ENCODE data around the gene CACNA1S.

DNA sequence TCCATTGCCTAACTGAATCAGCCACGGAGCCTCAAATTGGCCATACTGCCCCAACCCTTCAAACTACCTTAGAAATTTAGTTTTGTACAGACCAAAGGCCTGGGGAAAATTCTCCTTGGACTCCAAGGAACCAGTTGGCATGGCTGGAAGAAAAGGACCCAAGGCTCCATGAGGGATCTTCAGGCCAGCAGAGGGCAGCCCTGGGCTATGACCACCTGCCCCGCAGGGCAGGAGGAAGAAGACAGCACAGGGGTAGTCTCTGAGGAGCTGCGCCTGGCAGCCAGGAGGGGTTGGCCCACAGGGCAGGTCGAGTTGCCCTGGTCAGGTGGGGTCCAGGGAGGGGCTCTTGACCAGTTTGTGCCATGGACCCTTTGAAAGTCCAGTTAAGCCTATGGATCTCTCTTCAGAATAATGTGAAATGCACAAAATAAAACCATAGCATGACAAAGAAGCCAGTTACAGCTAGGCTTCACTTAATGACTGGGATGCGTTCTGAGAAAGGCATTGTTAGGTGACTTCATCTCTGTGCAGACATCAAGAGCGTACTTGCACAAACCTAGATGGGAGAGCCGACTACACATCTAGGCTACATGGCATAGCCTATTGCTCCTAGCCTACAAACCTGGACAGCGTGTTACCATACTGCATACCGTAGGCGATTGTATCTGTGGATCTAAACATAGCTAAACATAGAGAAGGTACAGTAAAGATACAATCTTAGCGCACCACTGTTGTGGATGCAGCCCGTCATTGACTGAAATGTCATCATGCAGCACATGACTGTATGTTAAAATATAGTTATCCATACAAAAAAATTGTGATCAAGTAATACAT is 26.1 kb downstream of the CACNA1S start:
- TF ChIP-seq, protein P1, sequence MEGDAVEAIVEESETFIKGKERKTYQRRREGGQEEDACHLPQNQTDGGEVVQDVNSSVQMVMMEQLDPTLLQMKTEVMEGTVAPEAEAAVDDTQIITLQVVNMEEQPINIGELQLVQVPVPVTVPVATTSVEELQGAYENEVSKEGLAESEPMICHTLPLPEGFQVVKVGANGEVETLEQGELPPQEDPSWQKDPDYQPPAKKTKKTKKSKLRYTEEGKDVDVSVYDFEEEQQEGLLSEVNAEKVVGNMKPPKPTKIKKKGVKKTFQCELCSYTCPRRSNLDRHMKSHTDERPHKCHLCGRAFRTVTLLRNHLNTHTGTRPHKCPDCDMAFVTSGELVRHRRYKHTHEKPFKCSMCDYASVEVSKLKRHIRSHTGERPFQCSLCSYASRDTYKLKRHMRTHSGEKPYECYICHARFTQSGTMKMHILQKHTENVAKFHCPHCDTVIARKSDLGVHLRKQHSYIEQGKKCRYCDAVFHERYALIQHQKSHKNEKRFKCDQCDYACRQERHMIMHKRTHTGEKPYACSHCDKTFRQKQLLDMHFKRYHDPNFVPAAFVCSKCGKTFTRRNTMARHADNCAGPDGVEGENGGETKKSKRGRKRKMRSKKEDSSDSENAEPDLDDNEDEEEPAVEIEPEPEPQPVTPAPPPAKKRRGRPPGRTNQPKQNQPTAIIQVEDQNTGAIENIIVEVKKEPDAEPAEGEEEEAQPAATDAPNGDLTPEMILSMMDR (IDR thresholded peaks at IDR 0.05) = no peak
- no peak for TF ChIP-seq EZH2 (IDR thresholded peaks at IDR 0.05; ENCODE audit: borderline replicate concordance, insufficient read depth, low read depth, low read length, poor library complexity, severe bottlenecking)

All from B cell (primary cell).